Central memory CD8-positive, alpha-beta T cell (primary cell): ENCODE measurements around the gene DDX50.

ENCODE experiments used
- ATAC-seq: fragments of 150-1000 bp; cut with Tn5 transposase; replicated peaks from 2 replicates; pipeline ENCODE4 v1.10.0; 2022; ENCODE audit warnings: mild to moderate bottlenecking, moderate FRiP score, moderate number of reproducible peaks; ENCODE audit not compliant: poor library complexity, severe bottlenecking; ENCODE audit errors: extremely low read depth
- DNase-seq, 2 donors: peaks; one replicate each; pipeline ENCODE4 v3.0.0; 2021; ENCODE audit warnings: low spot score in 2 of 2
- H3K27ac Mint-ChIP-seq: one replicate; pipeline ENCODE4 v1.8.0; 2022; ENCODE audit warnings: low read depth, mild to moderate bottlenecking, moderate library complexity, mixed read lengths
- H3K27me3 Mint-ChIP-seq: one replicate; pipeline ENCODE4 v1.8.0; 2022; ENCODE audit warnings: mixed read lengths
- H3K36me3 Mint-ChIP-seq: one replicate; pipeline ENCODE4 v1.8.0; 2022; ENCODE audit warnings: mild to moderate bottlenecking, moderate library complexity, mixed read lengths; ENCODE audit not compliant: insufficient read depth
- H3K4me1 Mint-ChIP-seq: one replicate; pipeline ENCODE4 v1.8.0; 2022; ENCODE audit warnings: mixed read lengths
- H3K4me3 Mint-ChIP-seq: one replicate; pipeline ENCODE4 v1.8.0; 2022; ENCODE audit warnings: mild to moderate bottlenecking, moderate library complexity, mixed read lengths
- H3K9me3 Mint-ChIP-seq: one replicate; pipeline ENCODE4 v1.8.0; 2022; ENCODE audit warnings: mixed read lengths

DDX50 gene

GRCh38 chr10:68876246-68877138 lies 24.6 kb upstream of the DDX50 start:
- Mint-ChIP-seq H3K4me1 (no peaks in the 10 kb centered on the region), H3K4me3 (no peak overlapping the region), H3K27ac (no peak overlapping the region), H3K27me3 (no peaks in the 10 kb centered on the region), H3K36me3 (no peaks in the 10 kb centered on the region), H3K9me3 (no peaks in the 10 kb centered on the region)
- ATAC-seq (no peak), DNase-seq (no peak)

GRCh38 chr10:68877482-68878110 lies 23.5 kb upstream of the DDX50 start:
- no peaks in the 10 kb centered on the region for H3K9me3 Mint-ChIP-seq
- no peaks in the 10 kb centered on the region for H3K27me3 Mint-ChIP-seq
- no peak overlapping the region for H3K27ac Mint-ChIP-seq
- no peak overlapping the region for H3K4me3 Mint-ChIP-seq
- DNase-seq (no peak), ATAC-seq (no peak)
- no peaks in the 10 kb centered on the region for H3K36me3 Mint-ChIP-seq
- no peaks in the 10 kb centered on the region for H3K4me1 Mint-ChIP-seq

- H3K36me3 Mint-ChIP-seq, result no peaks in the 10 kb centered on the region
- H3K27me3 Mint-ChIP-seq, result no peaks in the 10 kb centered on the region
- DNase-seq (no peak), ATAC-seq (no peak)
- H3K4me1 Mint-ChIP-seq, result no peaks in the 10 kb centered on the region
- H3K9me3 Mint-ChIP-seq, result no peaks in the 10 kb centered on the region
- no peak overlapping the region for H3K27ac Mint-ChIP-seq
- H3K4me3 Mint-ChIP-seq, result no peak overlapping the region
Observed at GRCh38 chr10:68878496-68878895, 22.6 kb upstream of the DDX50 start.

- Mint-ChIP-seq H3K4me1 (no peaks in the 10 kb centered on the region), H3K27ac (no peak overlapping the region), H3K36me3 (no peaks in the 10 kb centered on the region), H3K27me3 (no peaks in the 10 kb centered on the region), H3K9me3 (no peaks in the 10 kb centered on the region), H3K4me3 (no peak overlapping the region)
- no peak for ATAC-seq
- DNase-seq, result no peak
Observed at GRCh38 chr10:68879628-68880027, 21.5 kb upstream of the DDX50 start.

GRCh38 chr10:68880181-68880580 lies 20.9 kb upstream of the DDX50 start:
- Mint-ChIP-seq H3K9me3 (no peaks in the 10 kb centered on the region), H3K4me1 (no peaks in the 10 kb centered on the region), H3K27me3 (no peaks in the 10 kb centered on the region), H3K4me3 (no peak overlapping the region), H3K36me3 (no peaks in the 10 kb centered on the region), H3K27ac (no peak overlapping the region)
- ATAC-seq, result no peak
- DNase-seq, result no peak

GRCh38 chr10:68895041-68895440 lies 6.1 kb upstream of the DDX50 start:
- no peak overlapping the region for H3K4me3 Mint-ChIP-seq
- DNase-seq, result no peak
- ATAC-seq, result no peak
- H3K36me3 Mint-ChIP-seq, result peaks cover 1% of the 10 kb centered on the region
- H3K9me3 Mint-ChIP-seq, result no peaks in the 10 kb centered on the region
- no peaks in the 10 kb centered on the region for H3K4me1 Mint-ChIP-seq
- no peak overlapping the region for H3K27ac Mint-ChIP-seq
- H3K27me3 Mint-ChIP-seq, result no peaks in the 10 kb centered on the region

GRCh38 chr10:68897336-68897741 lies 3.8 kb upstream of the DDX50 start:
- Mint-ChIP-seq H3K9me3 (no peaks in the 10 kb centered on the region), H3K4me3 (no peak overlapping the region), H3K27ac (peak overlapping the region; percentile 51), H3K36me3 (peaks cover 15% of the 10 kb centered on the region), H3K27me3 (no peaks in the 10 kb centered on the region), H3K4me1 (peaks cover 8% of the 10 kb centered on the region)
- DNase-seq (no peak), ATAC-seq (no peak)

- no peak overlapping the region for H3K27ac Mint-ChIP-seq
- ATAC-seq, result no peak
- peaks cover 20% of the 10 kb centered on the region for H3K4me1 Mint-ChIP-seq
- H3K36me3 Mint-ChIP-seq, result peaks cover 16% of the 10 kb centered on the region
- H3K27me3 Mint-ChIP-seq, result no peaks in the 10 kb centered on the region
- H3K4me3 Mint-ChIP-seq, result no peak overlapping the region
- DNase-seq, result no peak
- H3K9me3 Mint-ChIP-seq, result no peaks in the 10 kb centered on the region
Observed at GRCh38 chr10:68899186-68899745, 1.8 kb upstream of the DDX50 start.

- Mint-ChIP-seq H3K36me3 (peaks cover 16% of the 10 kb centered on the region), H3K4me1 (peaks cover 24% of the 10 kb centered on the region), H3K27ac (peak overlapping the region; percentile 99), H3K9me3 (no peaks in the 10 kb centered on the region), H3K27me3 (no peaks in the 10 kb centered on the region), H3K4me3 (peak overlapping the region; percentile 99)
- no peak for ATAC-seq
- no peak for DNase-seq
Observed at GRCh38 chr10:68900427-68901104, 549 bp upstream of the DDX50 start.

GRCh38 chr10:68902382-68902781 lies 1.3 kb downstream of the DDX50 start:
- Mint-ChIP-seq H3K27me3 (no peaks in the 10 kb centered on the region), H3K27ac (peak overlapping the region; percentile 99), H3K4me1 (peaks cover 36% of the 10 kb centered on the region), H3K4me3 (peak overlapping the region; percentile 99), H3K9me3 (no peaks in the 10 kb centered on the region), H3K36me3 (peaks cover 29% of the 10 kb centered on the region)
- no peak for ATAC-seq
- no peak for DNase-seq

GRCh38 chr10:68924593-68924992 lies 23.5 kb downstream of the DDX50 start:
- peaks cover 9% of the 10 kb centered on the region for H3K4me1 Mint-ChIP-seq
- no peaks in the 10 kb centered on the region for H3K27me3 Mint-ChIP-seq
- ATAC-seq (no peak), DNase-seq (no peak)
- H3K9me3 Mint-ChIP-seq, result no peaks in the 10 kb centered on the region
- H3K27ac Mint-ChIP-seq, result no peak overlapping the region
- H3K4me3 Mint-ChIP-seq, result no peak overlapping the region
- peaks cover 44% of the 10 kb centered on the region for H3K36me3 Mint-ChIP-seq

- Mint-ChIP-seq H3K4me1 (peaks cover 9% of the 10 kb centered on the region), H3K36me3 (peaks cover 43% of the 10 kb centered on the region), H3K4me3 (no peak overlapping the region), H3K27me3 (no peaks in the 10 kb centered on the region), H3K9me3 (no peaks in the 10 kb centered on the region), H3K27ac (no peak overlapping the region)
- DNase-seq (no peak), ATAC-seq (no peak)
Observed at GRCh38 chr10:68925489-68925888, 24.4 kb downstream of the DDX50 start.
